ENCODE data around the gene ST6GALNAC2. TPM values are rescaled to one million over a fixed set of nuclear protein-coding genes. Genes with fewer than 3 reads are reported as not detected.
"Not testable (repeated sequence)": the region's sequence is repeated elsewhere in the genome, so short reads cannot be mapped to it uniquely, and the experiment has no call there.

The ST6GALNAC2 gene
- total RNA-seq, 1 donor from 2014 or later, result 13.6 TPM

DNA sequence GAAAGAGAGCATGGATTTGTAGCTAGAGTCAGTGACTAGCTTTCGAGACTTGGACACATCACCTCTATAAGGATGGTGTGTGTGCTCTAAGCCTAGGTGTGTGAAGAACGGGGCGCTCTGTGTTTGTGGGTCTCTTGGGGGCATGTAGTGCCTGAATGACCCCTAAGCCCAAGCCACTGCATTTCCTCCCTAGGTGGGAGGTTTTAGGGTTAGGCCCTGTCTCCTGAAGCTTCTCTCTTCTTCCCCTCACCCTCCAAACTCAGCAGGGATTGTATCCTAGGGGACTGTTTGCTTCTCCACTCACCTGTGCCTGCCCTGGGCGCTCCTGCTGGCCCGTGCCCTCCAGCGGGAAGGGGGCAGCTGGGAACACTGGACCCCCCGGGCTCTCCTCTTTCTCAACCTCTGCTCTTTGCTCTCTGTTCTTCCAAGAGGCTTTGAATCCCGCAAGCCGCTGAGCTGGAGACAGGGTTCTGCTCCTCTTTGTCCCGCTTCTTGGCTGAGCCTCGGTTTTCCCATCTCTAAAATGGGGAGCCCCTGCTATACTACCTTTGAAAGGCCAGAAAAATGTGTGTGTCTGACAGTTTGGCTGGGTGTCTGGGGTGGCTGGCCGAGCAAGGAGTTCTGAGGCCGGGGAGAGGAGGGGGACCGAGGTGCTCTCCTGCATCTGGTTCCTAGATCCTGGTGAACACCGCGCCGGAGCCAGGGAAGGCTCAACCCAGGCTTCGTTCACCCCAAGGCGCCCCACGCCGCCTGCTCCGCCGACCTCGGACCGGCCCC is 49.0 kb downstream of the ST6GALNAC2 start:
- no peak for TF ChIP-seq CTCF (IDR thresholded peaks at IDR 0.05; ENCODE audit: insufficient read depth, low read length, poor library complexity, severe bottlenecking)
- DNase-seq (ENCODE audit: low read depth), result no peak
- H3K27me3 ChIP-seq (ENCODE audit: control insufficient read depth, insufficient read depth, low read length), result peaks cover 6% of the 10 kb centered on the region
- H3K4me3 ChIP-seq (ENCODE audit: low read depth, low read length), result peak overlapping the region; percentile 27
- H3K36me3 ChIP-seq (ENCODE audit: control insufficient read depth, insufficient read depth, low read length), result no peaks in the 10 kb centered on the region

DNA sequence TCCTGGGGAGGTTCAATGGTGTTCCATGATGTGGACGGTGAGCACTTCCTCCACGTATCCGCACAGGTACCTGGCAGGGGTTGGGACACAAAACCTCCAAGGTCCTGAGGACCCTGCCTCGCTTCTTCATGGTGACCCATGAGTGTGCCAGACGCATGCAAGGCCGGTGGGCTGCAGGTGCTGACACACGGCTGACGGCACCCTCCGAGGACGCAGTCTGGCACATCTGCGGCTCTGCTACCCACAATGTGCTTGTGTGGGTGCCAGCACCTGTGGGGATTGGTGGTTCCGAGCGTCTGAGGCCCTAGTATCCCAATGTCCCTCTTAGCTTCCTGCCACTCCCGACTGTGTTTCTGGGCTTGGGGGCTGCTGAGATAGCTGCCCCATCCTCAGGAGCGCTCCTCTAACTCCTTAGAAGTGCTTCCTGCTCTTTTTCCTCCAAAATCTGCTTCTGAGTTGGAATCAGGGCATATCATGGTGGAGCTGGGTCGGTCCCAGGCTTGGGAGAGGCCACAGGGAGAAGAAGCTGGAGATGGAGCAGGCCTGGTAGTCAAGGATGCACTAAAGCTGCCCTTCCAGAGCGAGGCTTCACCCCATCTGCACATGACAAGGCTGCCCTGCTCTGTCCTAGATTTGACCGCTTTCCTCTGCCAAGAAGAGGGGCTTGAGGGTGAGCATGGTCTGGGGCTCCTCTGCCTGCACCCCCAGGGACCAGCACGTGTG is 49.7 kb downstream of the ST6GALNAC2 start:
- Histone ChIP-seq H3K27me3 (ENCODE audit: control insufficient read depth, insufficient read depth, low read length) (peaks cover 6% of the 10 kb centered on the region), H3K36me3 (ENCODE audit: control insufficient read depth, insufficient read depth, low read length) (no peaks in the 10 kb centered on the region), H3K4me3 (ENCODE audit: low read depth, low read length) (no peak overlapping the region)
- no peak for DNase-seq (ENCODE audit: low read depth)
- TF ChIP-seq CTCF (IDR thresholded peaks at IDR 0.05; ENCODE audit: insufficient read depth, low read length, poor library complexity, severe bottlenecking), result no peak

- Histone ChIP-seq H3K36me3 (ENCODE audit: control insufficient read depth, insufficient read depth, low read length) (no peaks in the 10 kb centered on the region), H3K4me3 (ENCODE audit: low read depth, low read length) (no peak overlapping the region), H3K27me3 (ENCODE audit: control insufficient read depth, insufficient read depth, low read length) (peaks cover 6% of the 10 kb centered on the region)
- DNase-seq (ENCODE audit: low read depth), result no peak
- no peak for TF ChIP-seq CTCF (IDR thresholded peaks at IDR 0.05; ENCODE audit: insufficient read depth, low read length, poor library complexity, severe bottlenecking)
Observed at GRCh38 chr17:76534831-76535732, 50.6 kb downstream of the ST6GALNAC2 start.

- not testable (repeated sequence) for H3K27me3 ChIP-seq (ENCODE audit: control insufficient read depth, insufficient read depth, low read length); H3K36me3 ChIP-seq (ENCODE audit: control insufficient read depth, insufficient read depth, low read length); DNase-seq (ENCODE audit: low read depth); H3K4me3 ChIP-seq (ENCODE audit: low read depth, low read length)
Observed at GRCh38 chr17:76533640-76534359, 51.9 kb downstream of the ST6GALNAC2 start.

DNA sequence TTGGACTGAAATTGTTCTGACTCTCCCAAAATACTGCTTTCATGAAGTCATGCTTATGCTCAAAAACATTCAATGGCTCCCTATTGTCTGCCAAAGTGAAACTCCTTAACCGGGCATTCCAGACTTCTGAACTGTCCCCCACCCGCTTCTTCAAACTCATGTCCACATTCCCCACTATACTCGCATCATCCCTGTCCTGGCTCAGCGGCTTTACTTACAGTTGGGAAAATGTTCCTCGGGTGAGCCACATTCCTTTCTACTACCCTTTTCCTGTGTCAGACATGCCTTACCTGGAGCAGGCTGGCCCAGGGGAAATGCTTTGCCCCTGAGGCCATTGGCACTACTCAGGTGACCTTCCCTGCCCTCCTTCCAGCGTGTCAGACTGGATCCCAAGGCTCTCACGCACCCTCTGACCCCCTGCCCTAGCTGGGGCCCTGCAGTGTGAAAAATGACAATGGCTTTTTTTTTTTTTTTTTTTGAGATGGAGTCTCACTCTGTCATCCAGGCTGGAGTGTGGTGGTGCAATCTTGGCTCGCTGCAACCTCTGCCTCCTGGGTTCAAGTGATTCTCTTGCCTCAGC is 53.5 kb downstream of the ST6GALNAC2 start:
- no peak for TF ChIP-seq CTCF (IDR thresholded peaks at IDR 0.05; ENCODE audit: insufficient read depth, low read length, poor library complexity, severe bottlenecking)
- no peak for DNase-seq (ENCODE audit: low read depth)
- H3K36me3 ChIP-seq (ENCODE audit: control insufficient read depth, insufficient read depth, low read length), result no peaks in the 10 kb centered on the region
- H3K27me3 ChIP-seq (ENCODE audit: control insufficient read depth, insufficient read depth, low read length), result no peaks in the 10 kb centered on the region
- no peak overlapping the region for H3K4me3 ChIP-seq (ENCODE audit: low read depth, low read length)

Data from kidney epithelial cell (primary cell).